HEK293 (cell line): ENCODE data around the gene CRMP1.

Experiments used
- CTCF ChIA-PET: fragments of 350-600 bp; formaldehyde crosslinking; extraction: SDS; loops from one replicate; lab custom pipeline; 2021; ENCODE audit warnings: antibody characterized with exemption; lab: Yijun Ruan, JAX
- POLR2A ChIA-PET: fragments of 300-600 bp; formaldehyde crosslinking; extraction: SDS; loops from one replicate; lab custom pipeline; 2020; ENCODE audit warnings: antibody characterized with exemption, inconsistent platforms; lab: Yijun Ruan, JAX
- H3K27ac ChIP-seq: fragments of 200-500 bp; sonication (Bioruptor generic); 2 replicates; pipeline ENCODE4 v1.5.1; 2014; ENCODE audit warnings: low read depth, low read length, control low read depth, inconsistent platforms; ENCODE audit errors: extremely low read depth
- H3K36me3 ChIP-seq, 2 experiments: fragments of 200-500 bp in 1 of 2; sonication (Bioruptor generic) in 1 of 2; 1 replicate in 1 of 2; 2 replicates in 1 of 2; pipeline ENCODE4 v1.5.1; 2014 to 2017; ENCODE audit warnings: inconsistent platforms in 2 of 2, low read length in 2 of 2; ENCODE audit not compliant: control insufficient read depth in 2 of 2, insufficient read depth in 1 of 2
- H3K4me1 ChIP-seq: fragments of 200-500 bp; sonication (Bioruptor generic); 2 replicates; pipeline ENCODE4 v1.5.1; 2014; ENCODE audit warnings: mild to moderate bottlenecking, low read length, inconsistent platforms; ENCODE audit not compliant: control insufficient read depth, insufficient read depth
- H3K4me3 ChIP-seq: 2 replicates; pipeline ENCODE4 v1.5.1; 2011; ENCODE audit warnings: low read depth, mild to moderate bottlenecking, control low read depth, low read length, moderate library complexity
- H3K9me3 ChIP-seq: fragments of 200-500 bp; sonication (Bioruptor generic); 2 replicates; pipeline ENCODE4 v1.5.1; 2014; ENCODE audit warnings: low read depth, low read length, inconsistent platforms; ENCODE audit not compliant: control insufficient read depth, insufficient read depth
- GLI4 ChIP-seq: fragments of 450-650 bp; formaldehyde crosslinking; IDR thresholded peaks from 2 replicates; pipeline ENCODE4 v1.5.1; 2016; ENCODE audit warnings: missing biosample characterization, missing genetic modification characterization
- IKZF3 ChIP-seq: fragments of 450-650 bp; IDR thresholded peaks from 2 replicates; pipeline ENCODE4 v1.5.0; 2018; ENCODE audit warnings: missing biosample characterization, mild to moderate bottlenecking, missing genetic modification characterization, moderate library complexity
- KLF16 ChIP-seq: fragments of 450-650 bp; formaldehyde crosslinking; IDR thresholded peaks from 2 replicates; pipeline ENCODE4 v1.5.1; 2017; ENCODE audit warnings: missing biosample characterization, missing genetic modification characterization
- KLF9 ChIP-seq: fragments of 450-650 bp; formaldehyde crosslinking; IDR thresholded peaks from 2 replicates; pipeline ENCODE4 v1.5.1; 2016; ENCODE audit warnings: missing biosample characterization, missing genetic modification characterization, low read depth
- WT1 ChIP-seq: fragments of 450-650 bp; formaldehyde crosslinking; IDR thresholded peaks from 2 replicates; pipeline ENCODE4 v1.5.1; 2016; ENCODE audit warnings: missing biosample characterization, missing genetic modification characterization
- ZBTB10 ChIP-seq: fragments of 450-650 bp; formaldehyde crosslinking; IDR thresholded peaks from 2 replicates; pipeline ENCODE4 v1.5.1; 2016; ENCODE audit warnings: missing biosample characterization, missing genetic modification characterization
- ZBTB20 ChIP-seq: fragments of 450-650 bp; formaldehyde crosslinking; IDR thresholded peaks from 2 replicates; pipeline ENCODE4 v1.5.1; 2016; ENCODE audit warnings: missing biosample characterization, missing genetic modification characterization
- ZBTB49 ChIP-seq: fragments of 450-650 bp; formaldehyde crosslinking; IDR thresholded peaks from 2 replicates; pipeline ENCODE4 v1.5.1; 2016; ENCODE audit warnings: missing biosample characterization, missing genetic modification characterization, low read depth
- ZFP41 ChIP-seq: fragments of 450-650 bp; formaldehyde crosslinking; IDR thresholded peaks from 2 replicates; pipeline ENCODE4 v1.5.1; 2016; ENCODE audit warnings: missing biosample characterization, missing genetic modification characterization, borderline replicate concordance
- ZNF10 ChIP-seq: fragments of 450-650 bp; formaldehyde crosslinking; IDR thresholded peaks from 2 replicates; pipeline ENCODE4 v1.5.1; 2017; ENCODE audit warnings: missing biosample characterization, missing genetic modification characterization
- ZNF114 ChIP-seq: fragments of 450-650 bp; formaldehyde crosslinking; IDR thresholded peaks from 2 replicates; pipeline ENCODE4 v1.5.0; 2017; ENCODE audit warnings: missing biosample characterization, missing genetic modification characterization
- ZNF133 ChIP-seq: fragments of 450-650 bp; formaldehyde crosslinking; IDR thresholded peaks from 2 replicates; pipeline ENCODE4 v1.5.1; 2016; ENCODE audit warnings: missing biosample characterization, missing genetic modification characterization
- ZNF138 ChIP-seq: fragments of 450-650 bp; formaldehyde crosslinking; IDR thresholded peaks from 2 replicates; pipeline ENCODE4 v1.5.1; 2016; ENCODE audit warnings: missing biosample characterization, missing genetic modification characterization, borderline replicate concordance
- ZNF157 ChIP-seq: fragments of 450-650 bp; formaldehyde crosslinking; IDR thresholded peaks from 2 replicates; pipeline ENCODE4 v1.5.1; 2016; ENCODE audit warnings: missing biosample characterization, missing genetic modification characterization
- ZNF2 ChIP-seq: fragments of 450-650 bp; formaldehyde crosslinking; IDR thresholded peaks from 2 replicates; pipeline ENCODE4 v1.5.1; 2016; ENCODE audit warnings: missing biosample characterization, missing genetic modification characterization
- ZNF211 ChIP-seq: fragments of 450-650 bp; formaldehyde crosslinking; IDR thresholded peaks from 2 replicates; pipeline ENCODE4 v1.5.1; 2016; ENCODE audit warnings: low read depth, missing biosample characterization, missing genetic modification characterization
- ZNF239 ChIP-seq: fragments of 450-650 bp; formaldehyde crosslinking; IDR thresholded peaks from 2 replicates; pipeline ENCODE4 v1.5.1; 2016; ENCODE audit warnings: missing biosample characterization, missing genetic modification characterization
- ZNF274 ChIP-seq, 2 experiments: fragments of 200-500 bp in 1 of 2; fragments of 450-650 bp in 1 of 2; sonication (Bioruptor generic) in 1 of 2; formaldehyde crosslinking in 1 of 2; IDR thresholded peaks; 2 replicates each; pipeline versions ENCODE4 v1.5.1 to v1.6.1; 2014 to 2016; ENCODE audit warnings: borderline replicate concordance in 1 of 2, inconsistent platforms in 1 of 2, low read length in 1 of 2, missing biosample characterization in 1 of 2, missing genetic modification characterization in 1 of 2
- ZNF292 ChIP-seq: fragments of 450-650 bp; formaldehyde crosslinking; IDR thresholded peaks from 2 replicates; pipeline ENCODE4 v1.5.1; 2016; ENCODE audit warnings: low read depth, missing biosample characterization, missing genetic modification characterization, borderline replicate concordance
- ZNF341 ChIP-seq: fragments of 450-650 bp; formaldehyde crosslinking; IDR thresholded peaks from 2 replicates; pipeline ENCODE4; 2016; ENCODE audit warnings: low read depth, missing biosample characterization, missing genetic modification characterization
- ZNF404 ChIP-seq: fragments of 450-650 bp; formaldehyde crosslinking; IDR thresholded peaks from 2 replicates; pipeline ENCODE4 v1.5.1; 2017; ENCODE audit warnings: missing biosample characterization, missing genetic modification characterization
- ZNF558 ChIP-seq: fragments of 450-650 bp; formaldehyde crosslinking; IDR thresholded peaks from 2 replicates; pipeline ENCODE4 v1.5.1; 2016; ENCODE audit warnings: missing biosample characterization, missing genetic modification characterization
- ZNF660 ChIP-seq: fragments of 450-650 bp; IDR thresholded peaks from 2 replicates; pipeline ENCODE4 v1.5.1; 2018; ENCODE audit warnings: missing biosample characterization, mild to moderate bottlenecking, missing genetic modification characterization
- ZNF76 ChIP-seq: fragments of 450-650 bp; formaldehyde crosslinking; IDR thresholded peaks from 2 replicates; pipeline ENCODE4; 2016; ENCODE audit warnings: low read depth, missing biosample characterization, missing genetic modification characterization, borderline replicate concordance
- ZSCAN30 ChIP-seq: fragments of 450-650 bp; IDR thresholded peaks from 2 replicates; pipeline ENCODE4 v1.5.1; 2018; ENCODE audit warnings: missing biosample characterization, mild to moderate bottlenecking, missing genetic modification characterization, moderate library complexity
- ZXDB ChIP-seq: fragments of 450-650 bp; formaldehyde crosslinking; IDR thresholded peaks from 2 replicates; pipeline ENCODE4 v1.5.1; 2016; ENCODE audit warnings: missing biosample characterization, missing genetic modification characterization
- TF ChIP-seq, protein P1 (sequence below): fragments of 450-650 bp; formaldehyde crosslinking; IDR thresholded peaks from 2 replicates; pipeline ENCODE4 v1.5.1; 2016; ENCODE audit warnings: missing biosample characterization, missing genetic modification characterization
- TF ChIP-seq, protein P2 (sequence below): fragments of 450-650 bp; formaldehyde crosslinking; IDR thresholded peaks from 2 replicates; pipeline ENCODE4 v1.5.1; 2016; ENCODE audit warnings: missing biosample characterization, missing genetic modification characterization, borderline replicate concordance

The CRMP1 gene

GRCh38 chr4:5908876-5909427 lies 16.1 kb upstream of the CRMP1 start (continued):
- TF ChIP-seq ZBTB10: no peak
- no peak for TF ChIP-seq KLF16 (tag by site-specific recombination)
- no peak for TF ChIP-seq ZNF239 (tag by site-specific recombination)
- TF ChIP-seq ZNF138: no peak
- TF ChIP-seq ZNF157 (tag by site-specific recombination): no peak
- no peak for TF ChIP-seq ZNF404 (tag by site-specific recombination)
- no peak for TF ChIP-seq ZNF660
- TF ChIP-seq IKZF3: no peak
- no peak for TF ChIP-seq ZXDB (tag by site-specific recombination)
- no peak for TF ChIP-seq ZNF133 (tag by site-specific recombination)

GRCh38 chr4:5906191-5906590 lies 13.3 kb upstream of the CRMP1 start:
- Histone ChIP-seq H3K4me3 (no peak overlapping the region), H3K4me1 (no peaks in the 10 kb centered on the region), H3K9me3 (no peaks in the 10 kb centered on the region), H3K36me3 (no peaks in the 10 kb centered on the region), H3K27ac (no peak overlapping the region)
- TF ChIP-seq ZSCAN30: no peak
- TF ChIP-seq ZNF2: no peak
- TF ChIP-seq ZNF558 (tag by site-specific recombination): no peak
- TF ChIP-seq, protein P1, sequence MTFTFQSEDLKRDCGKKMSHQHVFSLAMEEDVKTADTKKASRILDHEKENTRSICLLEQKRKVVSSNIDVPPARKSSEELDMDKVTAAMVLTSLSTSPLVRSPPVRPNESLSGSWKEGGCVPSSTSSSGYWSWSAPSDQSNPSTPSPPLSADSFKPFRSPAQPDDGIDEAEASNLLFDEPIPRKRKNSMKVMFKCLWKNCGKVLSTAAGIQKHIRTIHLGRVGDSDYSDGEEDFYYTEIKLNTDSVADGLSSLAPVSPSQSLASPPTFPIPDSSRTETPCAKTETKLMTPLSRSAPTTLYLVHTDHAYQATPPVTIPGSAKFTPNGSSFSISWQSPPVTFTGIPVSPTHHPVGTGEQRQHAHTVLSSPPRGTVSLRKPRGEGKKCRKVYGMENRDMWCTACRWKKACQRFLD (tag by site-specific recombination): no peak
- TF ChIP-seq WT1: no peak
- ChIA-PET CTCF (interaction anchor here (1.2 kb wide), 1 partner anchor 92 kb away, joined by 3 read pairs; no protein-coding TSS in a partner anchor), POLR2A (no interaction called here)

- TF ChIP-seq, protein P2, sequence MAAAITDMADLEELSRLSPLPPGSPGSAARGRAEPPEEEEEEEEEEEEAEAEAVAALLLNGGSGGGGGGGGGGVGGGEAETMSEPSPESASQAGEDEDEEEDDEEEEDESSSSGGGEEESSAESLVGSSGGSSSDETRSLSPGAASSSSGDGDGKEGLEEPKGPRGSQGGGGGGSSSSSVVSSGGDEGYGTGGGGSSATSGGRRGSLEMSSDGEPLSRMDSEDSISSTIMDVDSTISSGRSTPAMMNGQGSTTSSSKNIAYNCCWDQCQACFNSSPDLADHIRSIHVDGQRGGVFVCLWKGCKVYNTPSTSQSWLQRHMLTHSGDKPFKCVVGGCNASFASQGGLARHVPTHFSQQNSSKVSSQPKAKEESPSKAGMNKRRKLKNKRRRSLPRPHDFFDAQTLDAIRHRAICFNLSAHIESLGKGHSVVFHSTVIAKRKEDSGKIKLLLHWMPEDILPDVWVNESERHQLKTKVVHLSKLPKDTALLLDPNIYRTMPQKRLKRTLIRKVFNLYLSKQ (tag by site-specific recombination): no peak
- TF ChIP-seq ZNF114 (tag by site-specific recombination): no peak
- no peak for TF ChIP-seq ZNF292
- TF ChIP-seq ZFP41 (tag by site-specific recombination): no peak
- no peak for TF ChIP-seq KLF9 (tag by site-specific recombination)
- TF ChIP-seq ZNF76 (tag by site-specific recombination): no peak
- TF ChIP-seq ZNF211 (tag by site-specific recombination): no peak
- no peak for TF ChIP-seq ZNF10 (tag by site-specific recombination)
- TF ChIP-seq GLI4 (tag by site-specific recombination): no peak
- TF ChIP-seq ZBTB49 (tag by site-specific recombination): no peak
- no peak for TF ChIP-seq ZBTB20
- TF ChIP-seq ZNF274 (IDR thresholded peaks at IDR 0.05; ENCODE audit: low read length): no peak
- TF ChIP-seq ZNF274 (tag by site-specific recombination; IDR thresholded peaks at IDR 0.05; ENCODE audit: borderline replicate concordance): no peak
- no peak for TF ChIP-seq ZNF341
- no peak for TF ChIP-seq ZNF660
- no peaks in the 10 kb centered on the region for H3K9me3 ChIP-seq
- ChIA-PET CTCF (no interaction called here), POLR2A (no interaction called here)
- no peaks in the 10 kb centered on the region for H3K36me3 ChIP-seq
- H3K27ac ChIP-seq: no peak overlapping the region
- no peak overlapping the region for H3K4me3 ChIP-seq
- no peaks in the 10 kb centered on the region for H3K4me1 ChIP-seq
Observed at GRCh38 chr4:5905714-5906113, 12.8 kb upstream of the CRMP1 start.
